SK-N-DZ (cell line): ENCODE data around the gene TEP1.
"Not testable (repeated sequence)": the region's sequence is repeated elsewhere in the genome, so short reads cannot be mapped to it uniquely, and the experiment has no call there.

Experiments used
- DNase-seq: peaks from one replicate; pipeline ENCODE4 v3.0.0-alpha.2; 2015; ENCODE audit warnings: low spot score
- small RNA-seq, 2 experiments: library from RNA; depleted of rRNA; stranded (forward); fragments of <200 nt; gene quantifications; one replicate each; pipeline ENCODE3, GENCODE V24; 2014

TEP1 gene

DNA sequence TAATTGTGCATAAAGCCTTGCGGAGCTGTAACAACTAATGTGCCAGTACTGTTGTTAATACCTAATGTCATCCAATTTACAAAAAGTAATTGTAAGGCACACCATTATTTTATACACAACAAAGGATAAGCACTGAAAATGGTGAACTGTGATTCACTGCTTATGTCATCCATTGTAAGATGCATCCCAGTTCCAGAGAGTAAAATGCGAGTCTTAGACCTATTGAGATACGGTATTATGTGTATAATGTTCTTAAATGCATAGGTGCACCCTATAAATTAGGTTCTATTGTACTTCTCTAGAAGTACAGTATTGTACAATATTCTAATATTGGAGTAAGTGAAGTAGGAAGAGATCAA lies 69.5 kb downstream of the TEP1 start:
- no peak for DNase-seq

DNA sequence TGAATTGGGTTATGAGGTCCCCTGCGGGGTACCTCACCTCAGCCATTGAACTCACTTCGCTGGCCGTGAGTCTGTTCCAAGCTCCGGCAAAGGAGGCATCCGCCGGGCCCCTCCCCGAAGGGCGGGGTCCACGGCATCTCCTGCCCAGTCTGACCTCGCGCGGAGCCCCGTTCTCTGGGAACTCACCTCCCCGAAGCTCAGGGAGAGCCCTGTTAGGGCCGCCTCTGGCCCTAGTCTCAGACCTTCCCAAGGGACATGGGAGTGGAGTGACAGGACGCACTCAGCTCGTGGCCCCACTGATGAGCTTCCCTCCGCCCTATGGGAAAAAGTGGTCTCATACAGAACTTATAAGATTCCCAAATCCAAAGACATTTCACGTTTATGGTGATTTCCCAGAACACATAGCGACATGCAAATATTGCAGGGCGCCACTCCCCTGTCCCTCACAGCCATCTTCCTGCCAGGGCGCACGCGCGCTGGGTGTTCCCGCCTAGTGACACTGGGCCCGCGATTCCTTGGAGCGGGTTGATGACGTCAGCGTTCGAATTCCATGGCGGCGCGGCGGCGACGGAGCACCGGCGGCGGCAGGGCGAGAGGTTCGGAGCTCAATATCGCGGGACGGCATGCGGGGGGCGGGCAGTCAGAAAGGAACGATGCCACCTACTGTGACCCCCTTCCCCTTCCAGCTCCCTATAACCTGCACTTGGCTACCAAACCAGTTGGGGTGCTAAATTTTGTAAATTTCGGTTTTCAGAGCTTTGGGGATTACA lies 70.0 kb downstream of the TEP1 start, which contains the start of gene PARP2:
PARP2 (plus strand) TSS at position 544 of the 770 bp plus-strand sequence; CDS start at position 551, 7 bp downstream.
- DNase-seq: peak; percentile 99

DNA sequence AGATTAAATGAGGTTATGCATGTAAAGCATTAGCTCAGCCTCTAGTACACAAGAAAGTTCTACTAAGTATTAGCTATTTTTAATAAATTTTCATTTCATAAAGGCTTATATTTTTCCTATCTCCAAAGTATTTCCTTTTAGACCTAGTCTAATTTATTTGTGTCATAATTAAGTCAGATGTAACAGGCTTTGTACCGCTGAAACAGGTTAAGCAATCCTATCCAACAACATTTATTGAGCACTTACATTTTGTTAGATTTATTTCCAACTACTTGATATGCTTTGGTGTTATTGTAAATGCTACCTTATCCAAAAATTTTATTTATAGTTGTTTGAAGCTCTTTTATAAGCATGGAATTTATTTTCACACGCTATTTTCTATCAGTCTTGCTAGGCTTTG lies 71.7 kb downstream of the TEP1 start:
- no peak for DNase-seq

DNA sequence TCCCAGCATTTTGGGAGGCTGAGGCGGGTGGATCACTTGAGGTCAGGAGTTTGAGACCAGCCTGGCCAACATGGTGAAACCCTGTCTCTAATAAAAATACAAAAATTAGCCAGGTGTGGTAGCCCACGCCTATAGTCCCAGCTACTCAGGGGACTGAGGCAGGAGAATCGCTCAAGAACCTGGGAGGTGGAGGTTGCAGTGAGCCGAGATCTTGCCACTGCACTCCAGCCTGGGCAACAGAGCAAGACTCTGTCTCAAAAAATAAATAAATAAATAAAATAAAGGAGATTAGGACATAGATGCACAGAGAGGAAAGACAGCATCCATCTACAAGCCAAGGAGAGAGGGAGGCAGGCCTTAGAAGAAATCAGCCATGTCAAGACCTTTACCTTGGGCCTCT lies 72.3 kb downstream of the TEP1 start:
- not testable (repeated sequence) for DNase-seq

DNA sequence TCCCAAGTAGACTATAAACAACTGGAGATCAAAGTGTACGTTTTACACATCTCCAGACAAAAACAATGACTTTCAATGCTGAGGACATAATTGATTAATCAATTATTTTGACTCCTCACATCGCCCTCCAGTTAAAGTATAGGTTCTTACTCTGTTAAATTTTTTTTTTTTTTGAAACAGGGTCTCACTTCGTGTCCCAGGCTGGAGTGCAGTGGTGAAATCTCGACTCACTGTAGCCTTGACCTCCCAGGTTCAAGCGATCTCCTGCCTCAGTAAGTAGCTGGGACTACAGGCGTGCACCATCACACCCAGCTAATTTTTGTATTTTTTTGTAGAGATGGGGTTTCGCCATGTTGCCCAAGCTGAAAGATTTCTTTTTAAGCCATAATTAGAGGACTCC lies 79.3 kb downstream of the TEP1 start:
- DNase-seq: no peak

DNA sequence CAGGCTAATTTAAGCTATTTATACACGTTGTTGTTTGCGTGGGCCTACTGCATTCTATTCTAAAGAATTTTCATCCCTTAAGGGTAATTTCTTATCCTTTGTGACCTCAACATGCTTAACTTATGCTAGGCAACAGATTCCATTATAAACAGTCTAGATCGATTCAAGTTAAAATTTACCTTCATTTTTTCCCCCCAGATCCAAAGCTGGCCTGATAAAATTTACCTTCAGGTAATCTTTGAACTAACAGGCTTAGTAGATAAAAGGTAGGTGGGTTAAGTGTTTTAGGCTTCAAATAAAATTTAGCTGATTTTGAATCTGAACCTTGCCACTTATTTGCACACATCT lies 79.8 kb downstream of the TEP1 start:
- no peak for DNase-seq

DNA sequence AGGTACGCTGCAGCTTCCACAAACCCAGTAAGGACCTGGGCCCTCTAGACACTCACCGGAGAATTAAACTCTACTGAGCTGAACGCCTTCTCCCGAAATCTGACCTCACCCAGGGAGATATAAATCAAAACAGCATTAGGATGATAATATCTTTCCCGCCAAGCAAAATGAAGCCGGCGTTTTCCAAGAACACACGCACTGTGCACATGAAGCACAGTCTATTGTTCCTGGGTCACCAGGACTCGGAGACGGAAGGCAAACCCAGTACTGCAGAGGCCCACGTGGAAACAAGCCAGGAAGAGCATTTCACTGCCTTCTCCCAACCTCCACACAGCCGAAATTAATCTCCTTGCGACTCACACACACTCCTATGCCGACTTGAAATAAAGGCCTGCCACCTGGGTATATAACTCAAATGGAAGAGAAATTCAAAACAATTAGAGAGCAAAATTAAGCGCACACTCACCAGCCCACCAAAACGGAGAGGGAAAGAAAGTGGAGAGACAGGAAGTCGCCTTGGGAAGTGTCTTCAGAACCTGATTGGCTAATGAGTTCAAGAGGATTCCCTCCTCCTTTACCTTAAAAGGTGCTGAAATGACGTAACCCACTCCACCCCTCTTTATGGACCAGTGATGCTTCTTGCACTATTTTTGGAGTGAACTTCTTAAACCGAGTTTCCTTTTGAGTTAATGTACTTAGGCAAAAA lies 80.4 kb downstream of the TEP1 start, which contains the start of gene CCNB1IP1:
CCNB1IP1 (minus strand) TSS at position 492 of the 706 bp plus-strand sequence. CDS start 16,756 bp downstream, outside the sequence.
- DNase-seq: peak; percentile 88

DNA sequence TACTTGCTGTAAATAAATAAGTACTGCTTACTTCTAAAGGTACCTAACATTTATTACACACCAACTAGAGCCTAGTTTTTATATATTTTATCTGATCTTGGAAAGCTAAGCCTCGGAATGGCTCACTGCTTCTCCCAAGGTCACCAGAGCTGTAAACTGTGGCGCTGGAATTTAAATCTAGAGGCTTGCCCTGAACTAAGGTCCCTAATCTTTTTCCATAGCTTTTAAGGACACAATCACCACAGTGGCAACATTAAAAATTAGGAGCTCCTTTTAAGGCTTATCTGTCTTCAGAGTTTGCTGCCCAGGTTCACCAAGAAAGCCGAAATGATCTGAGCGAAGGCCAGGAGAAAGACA lies 80.9 kb downstream of the TEP1 start:
- no peak for DNase-seq

DNA sequence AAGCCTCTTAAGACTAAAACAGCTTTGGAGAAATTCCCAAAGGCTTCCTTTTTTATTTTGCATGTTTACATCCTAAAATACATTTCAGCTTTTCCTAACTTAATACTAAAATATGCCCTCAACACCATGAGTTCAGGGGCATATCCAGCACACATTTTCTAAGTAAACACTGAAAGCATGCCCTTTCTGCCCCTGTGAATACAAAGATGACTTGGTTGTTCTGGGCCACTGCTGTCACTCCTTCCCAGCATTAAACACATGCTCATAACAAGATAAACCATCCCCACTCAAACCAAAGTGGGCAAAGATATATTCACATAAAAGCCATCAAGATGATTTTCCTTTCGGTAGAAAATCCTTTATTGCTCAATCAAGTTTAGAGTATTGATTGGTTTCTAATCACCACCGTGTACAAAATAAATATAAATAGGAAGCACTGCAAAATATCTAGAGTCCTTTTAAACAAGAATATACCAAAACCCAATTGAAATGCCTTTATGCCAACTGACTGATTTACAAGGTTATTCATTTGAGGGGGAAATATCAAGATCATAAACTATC lies 82.2 kb downstream of the TEP1 start:
- DNase-seq: no peak

DNA sequence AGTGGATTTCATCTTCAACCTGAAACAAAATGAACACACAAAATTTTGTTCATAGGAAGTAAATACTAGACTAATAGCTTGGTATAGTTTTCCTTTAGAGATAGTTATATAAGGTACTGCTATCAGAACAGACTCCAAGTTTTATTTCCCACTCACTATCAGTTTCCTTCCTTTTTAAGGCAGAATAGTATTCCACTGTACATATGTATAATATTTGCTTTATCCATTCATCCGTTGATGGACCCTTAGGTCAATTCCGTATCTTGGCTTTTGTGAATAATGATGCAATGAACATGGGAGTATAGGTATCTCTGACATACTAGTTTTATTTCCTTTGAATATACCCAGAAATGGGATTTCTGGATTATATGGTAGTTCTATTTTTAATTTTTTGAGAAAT lies 83.9 kb downstream of the TEP1 start:
- no peak for DNase-seq

DNA sequence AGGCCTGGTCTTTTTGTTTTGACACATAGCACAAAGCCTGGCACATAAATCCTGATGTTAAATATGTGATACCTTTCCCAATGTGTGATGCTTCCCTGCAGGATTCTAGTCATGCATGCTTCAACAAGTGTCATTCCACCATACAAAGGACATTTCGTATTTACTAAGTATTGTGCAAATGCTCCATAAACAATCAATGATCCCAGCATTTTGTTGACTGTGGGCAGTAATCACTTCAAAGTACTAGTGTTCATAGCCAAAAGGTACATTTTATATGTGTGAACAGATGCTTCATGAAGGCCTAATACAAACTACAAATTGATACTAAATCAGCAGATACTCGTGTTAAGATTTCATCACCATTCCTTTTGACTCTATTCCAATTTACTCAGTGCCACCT lies 84.6 kb downstream of the TEP1 start:
- no peak for DNase-seq

DNA sequence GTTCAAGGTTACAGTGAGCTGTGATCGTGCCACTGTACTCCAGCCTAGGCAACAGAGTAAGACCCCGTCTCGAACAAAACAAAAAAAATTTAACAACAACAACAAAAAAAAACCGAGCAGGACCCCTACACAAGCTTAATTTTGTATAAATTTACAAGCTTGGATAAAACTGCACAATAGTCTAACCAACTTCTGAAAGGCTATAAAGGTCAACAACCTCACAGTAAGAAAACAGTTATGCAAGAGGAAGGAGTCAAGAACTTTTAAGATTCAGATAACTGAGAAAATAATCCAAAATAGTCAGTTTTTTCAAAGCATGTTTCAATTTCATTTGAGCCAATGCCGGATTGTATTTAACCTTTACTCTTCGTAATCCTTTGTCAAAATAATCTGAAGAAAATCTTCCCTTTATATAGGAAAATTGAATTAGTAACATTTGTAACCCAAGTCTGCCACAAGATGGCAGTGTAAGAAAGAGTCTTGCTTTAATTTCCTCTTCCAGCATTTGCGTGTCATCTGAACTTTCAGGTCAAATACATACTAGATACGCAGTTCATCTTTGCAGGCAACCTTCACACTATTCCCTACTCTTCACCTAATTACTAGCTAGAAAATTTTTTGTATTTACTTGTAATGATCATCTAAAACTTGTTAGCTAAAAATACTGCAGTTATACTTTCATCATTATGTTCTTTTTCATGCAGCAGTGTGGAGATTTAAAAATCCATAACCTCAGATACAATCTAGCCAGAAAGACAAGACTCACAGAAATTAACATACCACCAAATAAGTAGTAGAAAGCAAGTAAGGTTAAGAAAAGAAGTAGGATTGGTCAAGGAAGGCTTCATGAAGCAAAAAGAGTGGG lies 86.1 kb downstream of the TEP1 start:
- peak; percentile 67 for DNase-seq

DNA sequence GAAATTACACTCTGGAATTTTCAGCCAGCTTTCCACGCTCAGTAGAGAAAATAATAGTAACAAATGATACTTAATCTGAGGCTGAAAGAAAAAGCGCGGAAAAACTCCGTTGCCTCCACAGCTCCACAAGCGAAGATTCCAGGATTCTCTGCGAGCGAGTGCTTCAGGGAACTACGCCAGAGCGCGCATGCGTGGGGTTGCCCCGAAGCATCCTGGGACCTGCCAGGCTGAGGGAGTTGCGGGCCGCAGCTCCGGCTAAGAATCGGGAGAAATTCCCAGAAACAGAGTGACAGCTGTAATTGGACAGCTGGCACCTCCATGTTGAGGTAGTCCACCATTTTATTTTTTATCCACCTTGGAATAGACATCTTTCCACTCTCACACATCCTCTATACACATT lies 95.6 kb downstream of the TEP1 start:
- DNase-seq: no peak

Small RNA genes within 50 kb of the gene (small RNA-seq; reads per million reads assigned to genes)
- gene RNA5SP382: 0.05 to 1.6 reads per million in 2 experiments
- 0.35 to 0.58 reads per million in 2 experiments for gene SNORA79B
- 52.6 to 1,299 reads per million in 2 experiments for gene SNORD126
